ENCODE data around the gene PLCB3.

- TF ChIP-seq POLR2A (IDR thresholded peaks at IDR 0.05; ENCODE audit: low read depth, low read length) (no peak), TAF1 (IDR thresholded peaks at IDR 0.05; ENCODE audit: borderline replicate concordance, low read depth, low read length) (no peak)
Measured at GRCh38 chr11:64306876-64307622, 55.7 kb downstream of the PLCB3 start.

Measured in GM12892 (cell line).